K562 (cell line): ENCODE data around the gene CTSO. TPM values are rescaled to one million over a fixed set of nuclear protein-coding genes. Genes with fewer than 3 reads are reported as not detected.

Experiments
- ATF1 ChIP-seq, 2 experiments: fragments of 450-650 bp in 1 of 2; IDR thresholded peaks; 2 replicates each; pipeline ENCODE4 v1.6.1; 2016; ENCODE audit warnings: missing compliant biosample characterization in 1 of 2, missing genetic modification characterization in 1 of 2
- CTCF ChIP-seq, 3 experiments: IDR thresholded peaks in 2 of 3; conservative IDR thresholded peaks in 1 of 3; 2 replicates each; pipeline ENCODE4 v1.5.1; 2011 to 2012; ENCODE audit warnings: low read length in 3 of 3, mild to moderate bottlenecking in 3 of 3, control low read depth in 2 of 3, improper control_type of control experiment in 1 of 3, inconsistent platforms in 1 of 3, low read depth in 1 of 3, mixed read lengths in 1 of 3, moderate library complexity in 1 of 3; ENCODE audit not compliant: insufficient read depth in 2 of 3
- CTCFL ChIP-seq: IDR thresholded peaks from 2 replicates; pipeline ENCODE4 v1.6.1; 2011; ENCODE audit warnings: borderline replicate concordance, low read depth, mild to moderate bottlenecking, moderate library complexity, low read length; ENCODE audit not compliant: insufficient read depth, poor library complexity, severe bottlenecking
- CXXC5 ChIP-seq: fragments of 250-450 bp; sonication (Bioruptor Pico); IDR thresholded peaks from 2 replicates; pipeline ENCODE4 v1.8.0; 2022; ENCODE audit warnings: inconsistent platforms, mild to moderate bottlenecking, moderate library complexity
- ELF1 ChIP-seq: fragments of 200-800 bp; sonication (Bioruptor generic); IDR thresholded peaks from 2 replicates; pipeline ENCODE4 v1.6.1; 2016; ENCODE audit warnings: missing genetic modification characterization, missing compliant biosample characterization
- GABPB1 ChIP-seq: sonication (generic); formaldehyde crosslinking; IDR thresholded peaks from 2 replicates; pipeline ENCODE4 v1.8.0; 2022; ENCODE audit warnings: mild to moderate bottlenecking, missing genetic modification reagents
- MAZ ChIP-seq, 2 experiments: fragments of 450-650 bp in 1 of 2; sonication (generic) in 1 of 2; formaldehyde crosslinking; IDR thresholded peaks in 1 of 2; conservative IDR thresholded peaks in 1 of 2; 2 replicates each; pipeline versions ENCODE4 v1.4.0 to v1.5.0; 2020; ENCODE audit warnings: mild to moderate bottlenecking in 1 of 2, missing genetic modification reagents in 1 of 2
- NFXL1 ChIP-seq: fragments of 450-650 bp; formaldehyde crosslinking; IDR thresholded peaks from 2 replicates; pipeline ENCODE4 v1.4.0; 2021; ENCODE audit warnings: mild to moderate bottlenecking
- polyA plus RNA-seq, 8 experiments: library from polyadenylated mRNA; depleted of rRNA in 4 of 8; stranded (reverse) in 5 of 8; unstranded in 3 of 8; fragments of >200 nt; fragmentation: Nextera tagmentation in 2 of 8; fragmentation: Illumina TruSeq in 1 of 8; extraction: Ambion mirVana in 2 of 8; extraction: Trizol in 1 of 8; gene quantifications; 2 replicates each; pipeline versions ENCODE4 v1.2.1 to v1.2.3, GENCODE V29; 2011 to 2014; ENCODE audit warnings: inconsistent platforms in 1 of 8, missing spikeins in 1 of 8
- total RNA-seq, 7 experiments: library from RNA; depleted of rRNA in 6 of 7; stranded (reverse); fragments of >200 nt in 6 of 7; fragmentation: Illumina TruSeq in 2 of 7; extraction: Trizol in 2 of 7; gene quantifications; 2 replicates each; pipeline versions ENCODE4 v1.2.1 to v1.2.3, GENCODE V29; 2011 to 2021; ENCODE audit warnings: low replicate concordance in 1 of 7
- TF ChIP-seq, protein P1 (sequence below): fragments of 450-650 bp; IDR thresholded peaks from 2 replicates; pipeline ENCODE4 v1.6.1; 2016; ENCODE audit warnings: mild to moderate bottlenecking, moderate library complexity

The CTSO gene
- total and polyA plus RNA-seq, 9 of the 15 experiments (the other 6 are each of a cell fraction or from before 2014, with no cell fraction given), result 0.03 to 0.07 (median 0.04) TPM; not detected in 5

DNA sequence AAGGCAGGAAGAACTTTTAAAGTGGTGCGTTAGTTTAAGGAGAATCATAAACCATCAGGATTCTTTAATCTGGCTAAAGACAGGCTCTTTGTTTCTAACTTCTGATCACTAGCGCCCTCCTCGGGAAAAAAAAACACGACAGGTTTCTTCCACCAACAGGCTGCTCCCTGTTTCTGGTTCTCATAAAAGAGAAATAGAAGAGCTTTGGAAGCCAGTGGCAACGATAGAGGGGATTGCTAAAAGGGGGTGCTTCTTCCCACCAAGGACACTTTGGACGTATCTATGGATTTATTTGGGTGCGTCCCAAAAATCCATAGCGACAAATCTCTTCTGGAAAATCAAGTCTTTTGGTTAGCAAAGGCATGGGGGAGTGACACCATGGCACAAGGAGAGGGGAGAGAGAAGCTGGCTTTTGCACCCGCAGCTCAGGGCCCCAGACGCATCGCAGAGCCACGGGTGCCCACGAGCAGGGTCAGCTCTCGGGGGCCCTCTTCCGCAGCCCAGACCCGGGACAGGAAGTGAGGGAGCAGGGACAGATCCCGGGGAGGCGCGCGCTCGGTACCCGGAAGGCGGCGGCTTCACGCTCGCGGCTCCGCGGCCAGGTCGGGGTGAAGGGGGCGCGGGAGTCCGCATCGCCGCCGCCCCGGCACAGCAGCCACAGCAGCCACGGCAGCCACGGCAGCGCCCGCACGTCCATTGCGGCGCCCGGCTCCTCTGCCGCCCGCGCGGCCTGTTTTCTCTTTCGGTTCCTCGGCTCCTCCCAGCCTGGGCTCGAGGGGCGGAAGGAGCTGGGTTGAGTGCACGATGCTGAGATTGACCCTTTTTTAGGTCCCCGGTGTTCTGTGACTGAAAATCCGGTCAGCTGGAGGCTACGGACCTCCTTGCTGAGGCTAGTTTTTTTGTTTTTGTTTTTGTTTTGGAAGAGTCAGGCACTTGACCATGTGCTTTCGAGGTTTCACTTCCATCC is at the start of gene CTSO (continued):
- TF ChIP-seq, protein P1, sequence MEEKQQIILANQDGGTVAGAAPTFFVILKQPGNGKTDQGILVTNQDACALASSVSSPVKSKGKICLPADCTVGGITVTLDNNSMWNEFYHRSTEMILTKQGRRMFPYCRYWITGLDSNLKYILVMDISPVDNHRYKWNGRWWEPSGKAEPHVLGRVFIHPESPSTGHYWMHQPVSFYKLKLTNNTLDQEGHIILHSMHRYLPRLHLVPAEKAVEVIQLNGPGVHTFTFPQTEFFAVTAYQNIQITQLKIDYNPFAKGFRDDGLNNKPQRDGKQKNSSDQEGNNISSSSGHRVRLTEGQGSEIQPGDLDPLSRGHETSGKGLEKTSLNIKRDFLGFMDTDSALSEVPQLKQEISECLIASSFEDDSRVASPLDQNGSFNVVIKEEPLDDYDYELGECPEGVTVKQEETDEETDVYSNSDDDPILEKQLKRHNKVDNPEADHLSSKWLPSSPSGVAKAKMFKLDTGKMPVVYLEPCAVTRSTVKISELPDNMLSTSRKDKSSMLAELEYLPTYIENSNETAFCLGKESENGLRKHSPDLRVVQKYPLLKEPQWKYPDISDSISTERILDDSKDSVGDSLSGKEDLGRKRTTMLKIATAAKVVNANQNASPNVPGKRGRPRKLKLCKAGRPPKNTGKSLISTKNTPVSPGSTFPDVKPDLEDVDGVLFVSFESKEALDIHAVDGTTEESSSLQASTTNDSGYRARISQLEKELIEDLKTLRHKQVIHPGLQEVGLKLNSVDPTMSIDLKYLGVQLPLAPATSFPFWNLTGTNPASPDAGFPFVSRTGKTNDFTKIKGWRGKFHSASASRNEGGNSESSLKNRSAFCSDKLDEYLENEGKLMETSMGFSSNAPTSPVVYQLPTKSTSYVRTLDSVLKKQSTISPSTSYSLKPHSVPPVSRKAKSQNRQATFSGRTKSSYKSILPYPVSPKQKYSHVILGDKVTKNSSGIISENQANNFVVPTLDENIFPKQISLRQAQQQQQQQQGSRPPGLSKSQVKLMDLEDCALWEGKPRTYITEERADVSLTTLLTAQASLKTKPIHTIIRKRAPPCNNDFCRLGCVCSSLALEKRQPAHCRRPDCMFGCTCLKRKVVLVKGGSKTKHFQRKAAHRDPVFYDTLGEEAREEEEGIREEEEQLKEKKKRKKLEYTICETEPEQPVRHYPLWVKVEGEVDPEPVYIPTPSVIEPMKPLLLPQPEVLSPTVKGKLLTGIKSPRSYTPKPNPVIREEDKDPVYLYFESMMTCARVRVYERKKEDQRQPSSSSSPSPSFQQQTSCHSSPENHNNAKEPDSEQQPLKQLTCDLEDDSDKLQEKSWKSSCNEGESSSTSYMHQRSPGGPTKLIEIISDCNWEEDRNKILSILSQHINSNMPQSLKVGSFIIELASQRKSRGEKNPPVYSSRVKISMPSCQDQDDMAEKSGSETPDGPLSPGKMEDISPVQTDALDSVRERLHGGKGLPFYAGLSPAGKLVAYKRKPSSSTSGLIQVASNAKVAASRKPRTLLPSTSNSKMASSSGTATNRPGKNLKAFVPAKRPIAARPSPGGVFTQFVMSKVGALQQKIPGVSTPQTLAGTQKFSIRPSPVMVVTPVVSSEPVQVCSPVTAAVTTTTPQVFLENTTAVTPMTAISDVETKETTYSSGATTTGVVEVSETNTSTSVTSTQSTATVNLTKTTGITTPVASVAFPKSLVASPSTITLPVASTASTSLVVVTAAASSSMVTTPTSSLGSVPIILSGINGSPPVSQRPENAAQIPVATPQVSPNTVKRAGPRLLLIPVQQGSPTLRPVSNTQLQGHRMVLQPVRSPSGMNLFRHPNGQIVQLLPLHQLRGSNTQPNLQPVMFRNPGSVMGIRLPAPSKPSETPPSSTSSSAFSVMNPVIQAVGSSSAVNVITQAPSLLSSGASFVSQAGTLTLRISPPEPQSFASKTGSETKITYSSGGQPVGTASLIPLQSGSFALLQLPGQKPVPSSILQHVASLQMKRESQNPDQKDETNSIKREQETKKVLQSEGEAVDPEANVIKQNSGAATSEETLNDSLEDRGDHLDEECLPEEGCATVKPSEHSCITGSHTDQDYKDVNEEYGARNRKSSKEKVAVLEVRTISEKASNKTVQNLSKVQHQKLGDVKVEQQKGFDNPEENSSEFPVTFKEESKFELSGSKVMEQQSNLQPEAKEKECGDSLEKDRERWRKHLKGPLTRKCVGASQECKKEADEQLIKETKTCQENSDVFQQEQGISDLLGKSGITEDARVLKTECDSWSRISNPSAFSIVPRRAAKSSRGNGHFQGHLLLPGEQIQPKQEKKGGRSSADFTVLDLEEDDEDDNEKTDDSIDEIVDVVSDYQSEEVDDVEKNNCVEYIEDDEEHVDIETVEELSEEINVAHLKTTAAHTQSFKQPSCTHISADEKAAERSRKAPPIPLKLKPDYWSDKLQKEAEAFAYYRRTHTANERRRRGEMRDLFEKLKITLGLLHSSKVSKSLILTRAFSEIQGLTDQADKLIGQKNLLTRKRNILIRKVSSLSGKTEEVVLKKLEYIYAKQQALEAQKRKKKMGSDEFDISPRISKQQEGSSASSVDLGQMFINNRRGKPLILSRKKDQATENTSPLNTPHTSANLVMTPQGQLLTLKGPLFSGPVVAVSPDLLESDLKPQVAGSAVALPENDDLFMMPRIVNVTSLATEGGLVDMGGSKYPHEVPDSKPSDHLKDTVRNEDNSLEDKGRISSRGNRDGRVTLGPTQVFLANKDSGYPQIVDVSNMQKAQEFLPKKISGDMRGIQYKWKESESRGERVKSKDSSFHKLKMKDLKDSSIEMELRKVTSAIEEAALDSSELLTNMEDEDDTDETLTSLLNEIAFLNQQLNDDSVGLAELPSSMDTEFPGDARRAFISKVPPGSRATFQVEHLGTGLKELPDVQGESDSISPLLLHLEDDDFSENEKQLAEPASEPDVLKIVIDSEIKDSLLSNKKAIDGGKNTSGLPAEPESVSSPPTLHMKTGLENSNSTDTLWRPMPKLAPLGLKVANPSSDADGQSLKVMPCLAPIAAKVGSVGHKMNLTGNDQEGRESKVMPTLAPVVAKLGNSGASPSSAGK, result 0 out of 2 replicates have a peak, but pooled peaks have one; percentile 19
- TF ChIP-seq MAZ (CRISPR knock-in tag; conservative IDR thresholded peaks at IDR 0.05 in 1 of 2, IDR thresholded peaks at IDR 0.05 in 1 of 2) (peak in 1 of 2 experiments; percentile 41; a peak in 1 of 4 replicates), ELF1 (tag) (peak; percentile 83), ATF1 (CRISPR knock-in tag; IDR thresholded peaks at IDR 0.05) (no peak), ATF1 (tag; IDR thresholded peaks at IDR 0.05) (peak; percentile 9; the same call in 1 of the 2 replicates), CTCFL (no peak), GABPB1 (CRISPR knock-in tag) (peak; percentile 38; the same call in 1 of the 2 replicates), NFXL1 (CRISPR knock-in tag) (no peak), CTCF (IDR thresholded peaks at IDR 0.05 in 2 of 3, conservative IDR thresholded peaks at IDR 0.05 in 1 of 3; ENCODE audit: insufficient read depth in 2 of 3, low read depth in 1 of 3, low read length in 3 of 3) (peak; percentile 35 to 53 (median 38); a peak in 4 of 6 replicates), CXXC5 (CRISPR knock-in tag) (peak; percentile 40)
